HFF-Myc (cell line): ENCODE measurements around the gene BPI.
A peak's percentile ranks its signal among the peaks of the same experiment; 100 is the strongest.

Experiments used
- DNase-seq: peaks from one replicate; pipeline ENCODE4 v3.0.0-alpha.2; 2011; ENCODE audit warnings: low read depth; ENCODE audit errors: extremely low read depth
- H3K4me3 ChIP-seq: replicated peaks from 2 replicates; pipeline ENCODE4 v1.5.1; 2011; ENCODE audit warnings: low read depth, mild to moderate bottlenecking, control low read depth, low read length
- CTCF ChIP-seq: IDR thresholded peaks from 2 replicates; pipeline ENCODE4 v1.5.1; 2012; ENCODE audit warnings: mild to moderate bottlenecking, low read depth, low read length, control low read depth; ENCODE audit errors: missing control alignments

Gene BPI

GRCh38 chr20:38330638-38331037, 26.7 kb downstream of the BPI start:
- no peak for TF ChIP-seq CTCF
- no peak for DNase-seq
- no peak overlapping the region for H3K4me3 ChIP-seq

GRCh38 chr20:38331245-38331644, 27.3 kb downstream of the BPI start:
- TF ChIP-seq CTCF, result no peak
- H3K4me3 ChIP-seq, result no peak overlapping the region
- DNase-seq, result no peak

- no peak overlapping the region for H3K4me3 ChIP-seq
- DNase-seq, result no peak
- no peak for TF ChIP-seq CTCF
Observed at GRCh38 chr20:38331814-38332213, 27.9 kb downstream of the BPI start.

- no peak overlapping the region for H3K4me3 ChIP-seq
- no peak for TF ChIP-seq CTCF
- no peak for DNase-seq
Observed at GRCh38 chr20:38334016-38334415, 30.1 kb downstream of the BPI start.

GRCh38 chr20:38336726-38337125, 32.8 kb downstream of the BPI start:
- no peak for DNase-seq

GRCh38 chr20:38337561-38338140, 33.7 kb downstream of the BPI start:
- H3K4me3 ChIP-seq, result no peak overlapping the region
- no peak for DNase-seq
- peak; percentile 68 for TF ChIP-seq CTCF

More at GRCh38 chr20:38336726-38337125, 32.8 kb downstream of the BPI start:
- no peak for TF ChIP-seq CTCF
- no peak overlapping the region for H3K4me3 ChIP-seq
